ENCODE measurements around the gene UVRAG.

UVRAG gene

DNA sequence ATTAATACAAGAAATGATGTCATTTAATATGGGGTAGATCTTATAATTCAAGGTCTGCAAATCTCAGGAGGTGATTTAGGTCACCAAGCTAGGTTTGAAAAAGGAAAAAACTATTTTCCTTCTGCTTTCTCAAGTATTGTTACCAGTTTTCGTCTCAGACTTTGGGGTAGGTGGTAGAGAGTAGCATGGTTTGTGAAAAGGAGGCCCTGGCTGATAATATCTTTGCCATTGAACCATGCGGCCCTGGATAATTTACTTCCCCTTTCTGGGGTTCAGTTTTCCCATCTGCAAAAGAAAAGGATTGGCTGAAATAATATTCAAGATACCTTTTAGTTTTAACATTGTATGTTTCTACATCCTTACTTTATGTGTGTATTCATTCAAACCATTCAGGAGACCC is 299.2 kb downstream of the UVRAG start:
- no peak for DNase-seq (ENCODE audit: low read depth)
- no peak overlapping the region for H3K4me3 ChIP-seq (ENCODE audit: low read depth, low read length)
- TF ChIP-seq, protein P1, sequence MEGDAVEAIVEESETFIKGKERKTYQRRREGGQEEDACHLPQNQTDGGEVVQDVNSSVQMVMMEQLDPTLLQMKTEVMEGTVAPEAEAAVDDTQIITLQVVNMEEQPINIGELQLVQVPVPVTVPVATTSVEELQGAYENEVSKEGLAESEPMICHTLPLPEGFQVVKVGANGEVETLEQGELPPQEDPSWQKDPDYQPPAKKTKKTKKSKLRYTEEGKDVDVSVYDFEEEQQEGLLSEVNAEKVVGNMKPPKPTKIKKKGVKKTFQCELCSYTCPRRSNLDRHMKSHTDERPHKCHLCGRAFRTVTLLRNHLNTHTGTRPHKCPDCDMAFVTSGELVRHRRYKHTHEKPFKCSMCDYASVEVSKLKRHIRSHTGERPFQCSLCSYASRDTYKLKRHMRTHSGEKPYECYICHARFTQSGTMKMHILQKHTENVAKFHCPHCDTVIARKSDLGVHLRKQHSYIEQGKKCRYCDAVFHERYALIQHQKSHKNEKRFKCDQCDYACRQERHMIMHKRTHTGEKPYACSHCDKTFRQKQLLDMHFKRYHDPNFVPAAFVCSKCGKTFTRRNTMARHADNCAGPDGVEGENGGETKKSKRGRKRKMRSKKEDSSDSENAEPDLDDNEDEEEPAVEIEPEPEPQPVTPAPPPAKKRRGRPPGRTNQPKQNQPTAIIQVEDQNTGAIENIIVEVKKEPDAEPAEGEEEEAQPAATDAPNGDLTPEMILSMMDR (IDR thresholded peaks at IDR 0.05; ENCODE audit: control insufficient read depth, extremely low read depth, insufficient read depth), result no peak

DNA sequence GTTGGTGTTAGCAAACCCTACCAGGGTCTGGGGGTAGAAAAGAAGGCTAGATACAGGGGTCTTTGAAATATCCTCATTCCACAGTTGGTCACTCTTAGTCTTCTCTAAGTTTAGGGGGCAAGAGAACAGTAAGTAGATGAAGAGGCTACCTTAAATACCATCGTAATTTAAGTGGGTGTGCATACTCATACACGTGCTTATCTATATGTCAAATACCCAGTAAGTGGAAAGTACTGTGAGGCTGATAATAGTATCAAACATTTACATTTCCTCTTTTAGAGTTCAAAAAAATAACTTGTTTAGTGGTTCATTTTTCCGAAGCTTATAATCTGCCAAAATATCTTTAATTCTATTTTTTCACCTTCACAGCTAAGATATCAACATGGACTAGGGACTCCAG is 300.5 kb downstream of the UVRAG start:
- no peak overlapping the region for H3K4me3 ChIP-seq (ENCODE audit: low read depth, low read length)
- DNase-seq (ENCODE audit: low read depth), result no peak
- TF ChIP-seq, protein P1 (IDR thresholded peaks at IDR 0.05; ENCODE audit: control insufficient read depth, extremely low read depth, insufficient read depth), result no peak

DNA sequence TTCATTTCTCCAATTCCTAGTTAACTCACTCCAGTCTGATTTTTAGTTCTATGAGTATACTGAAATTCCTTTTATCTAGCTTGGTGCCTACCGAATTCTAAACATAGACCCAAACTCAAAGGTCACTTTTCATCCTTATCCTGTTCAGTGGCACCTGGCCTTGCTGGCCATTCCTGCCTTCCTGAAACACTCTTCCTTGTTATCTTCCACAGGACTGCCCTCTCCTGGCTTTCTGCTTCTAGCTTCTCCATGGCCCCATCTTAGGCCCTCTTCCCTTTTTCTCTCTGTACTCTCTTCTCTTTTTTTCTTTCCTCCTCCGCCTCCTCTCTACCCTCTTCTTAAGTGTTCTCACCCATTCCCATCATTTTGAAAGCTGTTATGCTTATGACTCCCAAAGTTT is 304.0 kb downstream of the UVRAG start:
- no peak overlapping the region for H3K4me3 ChIP-seq (ENCODE audit: low read depth, low read length)

DNA sequence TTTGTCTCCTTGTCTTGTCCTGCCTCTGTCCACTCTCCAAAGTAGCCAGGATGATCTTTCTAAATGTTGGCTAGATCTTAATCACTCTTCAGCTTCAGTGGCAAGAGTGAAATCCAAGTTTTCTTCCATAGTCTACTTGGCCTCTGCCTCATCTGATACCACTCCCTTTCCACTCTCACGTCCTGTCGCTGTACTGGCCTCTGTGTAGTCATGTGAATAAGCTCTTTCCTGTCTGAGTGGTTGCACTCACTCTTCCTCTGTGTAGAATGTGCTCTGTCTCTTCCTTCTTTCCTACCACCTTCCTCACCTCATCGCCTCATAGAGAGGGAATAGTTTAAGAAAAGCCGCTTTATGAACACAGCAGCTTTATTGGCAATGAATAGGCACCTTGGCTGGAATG is 304.8 kb downstream of the UVRAG start:
- H3K4me3 ChIP-seq (ENCODE audit: low read depth, low read length), result no peak overlapping the region
- TF ChIP-seq, protein P1 (IDR thresholded peaks at IDR 0.05; ENCODE audit: control insufficient read depth, extremely low read depth, insufficient read depth), result no peak
- DNase-seq (ENCODE audit: low read depth), result no peak

More for the DNA sequence above, 304.0 kb downstream of the UVRAG start:
- DNase-seq (ENCODE audit: low read depth), result no peak
- TF ChIP-seq, protein P1 (IDR thresholded peaks at IDR 0.05; ENCODE audit: control insufficient read depth, extremely low read depth, insufficient read depth), result no peak

DNA sequence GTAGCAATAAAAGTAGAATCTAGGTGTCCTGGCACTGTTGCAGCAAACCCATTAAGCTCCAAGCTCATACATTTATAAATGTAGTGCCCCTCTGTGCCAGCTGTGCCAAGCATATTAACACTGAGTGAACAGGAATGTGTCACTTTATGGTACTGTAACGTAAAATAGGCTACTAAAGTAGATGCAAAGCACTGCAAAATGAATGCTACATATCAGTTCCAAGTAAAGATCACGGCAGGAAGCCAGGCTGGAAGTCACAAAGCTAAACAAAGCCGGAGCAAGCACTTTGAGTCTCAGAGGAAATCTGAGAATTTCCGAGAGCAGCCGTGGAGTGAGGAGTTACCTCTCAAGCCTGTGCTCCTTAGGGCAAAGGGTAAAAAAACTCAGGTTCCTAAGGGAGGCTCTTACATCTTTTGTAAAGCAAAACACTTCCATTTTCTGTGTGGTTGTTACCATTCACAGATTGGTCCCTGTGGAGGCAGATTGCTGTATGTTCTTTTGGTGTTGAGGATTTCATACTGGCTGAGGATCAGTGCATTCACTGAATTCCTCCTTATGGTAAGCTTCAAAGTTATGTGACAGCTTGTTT is 305.6 kb downstream of the UVRAG start:
- TF ChIP-seq, protein P1 (IDR thresholded peaks at IDR 0.05; ENCODE audit: control insufficient read depth, extremely low read depth, insufficient read depth), result no peak
- H3K4me3 ChIP-seq (ENCODE audit: low read depth, low read length), result no peak overlapping the region
- no peak for DNase-seq (ENCODE audit: low read depth)

DNA sequence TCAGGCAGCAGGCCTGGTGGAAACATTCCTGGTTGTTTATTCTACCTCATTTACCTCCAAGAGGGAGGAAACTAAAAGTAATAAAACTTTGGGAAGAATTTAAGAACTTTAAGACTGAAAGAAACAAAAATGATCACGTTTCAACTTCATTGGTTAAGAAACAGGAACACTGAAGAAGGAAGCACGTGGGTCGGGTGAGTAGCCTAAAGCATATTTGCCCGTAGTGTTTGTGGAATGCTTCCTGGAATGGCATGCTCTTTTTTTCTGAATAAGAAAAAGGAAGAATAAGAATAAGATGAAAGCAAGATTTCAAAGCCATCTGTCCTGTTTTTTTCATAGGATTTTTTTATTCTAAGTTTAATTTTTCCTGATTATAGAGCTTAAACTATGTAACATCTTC is 308.2 kb downstream of the UVRAG start:
- TF ChIP-seq, protein P1 (IDR thresholded peaks at IDR 0.05; ENCODE audit: control insufficient read depth, extremely low read depth, insufficient read depth), result no peak
- no peak for DNase-seq (ENCODE audit: low read depth)
- H3K4me3 ChIP-seq (ENCODE audit: low read depth, low read length), result no peak overlapping the region

All from LNCaP clone FGC (cell line).